SW 1271 (cell line): ENCODE results near the gene OTOG.

Source experiments
- DNase-seq, 2 experiments: peaks; one replicate each; lab custom pipeline; 2025; lab: John Stamatoyannopoulos, UW

OTOG gene

GRCh38 chr11:17560281-17561110 is 13.4 kb downstream of the OTOG start:
- no peak for DNase-seq

- DNase-seq, result no peak
Observed at GRCh38 chr11:17561111-17561415, 14.0 kb downstream of the OTOG start.

- no peak for DNase-seq
Observed at GRCh38 chr11:17561526-17561925, 14.5 kb downstream of the OTOG start.

GRCh38 chr11:17563231-17563646 is 16.2 kb downstream of the OTOG start:
- DNase-seq, result no peak

GRCh38 chr11:17563961-17564686 is 17.1 kb downstream of the OTOG start:
- DNase-seq, result no peak

- DNase-seq, result no peak
Observed at GRCh38 chr11:17564687-17565042, 17.6 kb downstream of the OTOG start.

GRCh38 chr11:17568944-17569343 is 21.9 kb downstream of the OTOG start:
- no peak for DNase-seq

GRCh38 chr11:17570034-17570433 is 23.0 kb downstream of the OTOG start:
- DNase-seq, result no peak

- no peak for DNase-seq
Observed at GRCh38 chr11:17571431-17572358, 24.6 kb downstream of the OTOG start.

- no peak for DNase-seq
Observed at GRCh38 chr11:17572359-17572690, 25.3 kb downstream of the OTOG start.

GRCh38 chr11:17572791-17573460 is 25.9 kb downstream of the OTOG start:
- DNase-seq, result no peak

- no peak for DNase-seq
Observed at GRCh38 chr11:17573526-17573925, 26.5 kb downstream of the OTOG start.

- no peak for DNase-seq
Observed at GRCh38 chr11:17574141-17575091, 27.4 kb downstream of the OTOG start.

GRCh38 chr11:17575431-17576425 is 28.7 kb downstream of the OTOG start:
- DNase-seq, result no peak

GRCh38 chr11:17578296-17578695 is 31.2 kb downstream of the OTOG start:
- no peak for DNase-seq

GRCh38 chr11:17578958-17579357 is 31.9 kb downstream of the OTOG start:
- no peak for DNase-seq

GRCh38 chr11:17579451-17579850 is 32.4 kb downstream of the OTOG start:
- DNase-seq, result no peak

GRCh38 chr11:17580271-17580670 is 33.2 kb downstream of the OTOG start:
- no peak for DNase-seq

GRCh38 chr11:17581036-17581731 is 34.1 kb downstream of the OTOG start:
- DNase-seq, result no peak
